Tibial nerve (tissue), 4 donors: ENCODE measurements around the gene OGDH. TPM values are rescaled to one million over a fixed set of nuclear protein-coding genes. Genes with fewer than 3 reads are reported as not detected.

Experiments
- DNase-seq, 2 donors: peaks; one replicate each; pipeline ENCODE4 v3.0.0-alpha.2; 2019; ENCODE audit warnings: low spot score in 2 of 2
- H3K27ac ChIP-seq, 4 donors: fragments of 200-600 bp; sonication (generic) in 3 of 4; one replicate each; pipeline ENCODE4 v1.5.1; 2017 to 2019; ENCODE audit warnings: mild to moderate bottlenecking in 1 of 4
- H3K27me3 ChIP-seq, 2 donors: fragments of 200-600 bp; sonication (generic) in 1 of 2; one replicate each; pipeline versions ENCODE4 v1.5.1 to v1.6.0; 2017 to 2019
- H3K36me3 ChIP-seq, 3 donors: fragments of 200-600 bp; sonication (generic); one replicate each; pipeline ENCODE4 v1.5.1; 2018 to 2019
- H3K4me1 ChIP-seq, 4 donors: fragments of 200-600 bp; sonication (generic) in 3 of 4; one replicate each; pipeline ENCODE4 v1.5.1; 2017 to 2019
- H3K4me3 ChIP-seq, 4 donors: fragments of 200-600 bp; sonication (generic) in 3 of 4; one replicate each; pipeline ENCODE4 v1.5.1; 2017 to 2019; ENCODE audit warnings: mild to moderate bottlenecking in 1 of 4, moderate library complexity in 1 of 4
- H3K9me3 ChIP-seq, 4 donors: fragments of 200-600 bp; sonication (generic) in 3 of 4; one replicate each; pipeline ENCODE4 v1.5.1; 2017 to 2019
- CTCF ChIP-seq, 5 experiments: fragments of 200-600 bp in 3 of 5; fragments of 450-650 bp in 2 of 5; sonication (generic) in 3 of 5; IDR thresholded peaks; one replicate each; pipeline ENCODE4 v1.5.1; 2016 to 2019; ENCODE audit warnings: antibody characterized with exemption in 5 of 5, mild to moderate bottlenecking in 3 of 5, moderate library complexity in 2 of 5
- EP300 ChIP-seq, 2 donors: sonication (generic); formaldehyde crosslinking; IDR thresholded peaks; one replicate each; pipeline ENCODE4 v1.6.1; 2017; ENCODE audit warnings: antibody characterized with exemption in 2 of 2, mild to moderate bottlenecking in 1 of 2
- POLR2A ChIP-seq, 2 donors: fragments of 450-650 bp; IDR thresholded peaks; one replicate each; pipeline ENCODE4 v1.6.1; 2017; ENCODE audit warnings: antibody characterized with exemption in 2 of 2, mild to moderate bottlenecking in 2 of 2, moderate library complexity in 2 of 2
- WGBS, 2 donors: methylation state at CpG; one replicate each; pipeline ENCODE4 v1.1.5; 2018; 5-methylcytosine and 5-hydroxymethylcytosine counted together
- total RNA-seq, 4 donors: library from RNA; depleted of rRNA; stranded (reverse); fragments of >200 nt; gene quantifications; one replicate each; pipeline ENCODE4 v1.1.0, GENCODE V29; 2016

The OGDH gene
- total RNA-seq, 4 donors from 2014 or later = 66.8 to 76.5 (median 70.1) TPM

GRCh38 chr7:44621034-44621749 is 14.8 kb downstream of the OGDH start:
- Histone ChIP-seq H3K4me1 (peaks cover 0 to 47% (median 4%) of the 10 kb centered on the region in 4 donors), H3K27me3 (no peaks in the 10 kb centered on the region), H3K27ac (peak overlapping the region in 3 of 4 donors; percentile 34 to 74 (median 40)), H3K9me3 (no peaks in the 10 kb centered on the region), H3K4me3 (no peak overlapping the region), H3K36me3 (peaks cover 0 to 23% (median 0%) of the 10 kb centered on the region in 3 donors)
- TF ChIP-seq POLR2A (IDR thresholded peaks at IDR 0.05) = no peak
- TF ChIP-seq EP300 (IDR thresholded peaks at IDR 0.05) = no peak
- no peak for TF ChIP-seq CTCF (IDR thresholded peaks at IDR 0.05)
- DNase-seq = no peak
- 79 to 82% methylated on average over 11 of the region's 11 CpGs for WGBS, 2 donors

- H3K36me3 ChIP-seq = peaks cover 0 to 29% (median 0%) of the 10 kb centered on the region in 3 donors
- peak overlapping the region in 3 of 4 donors; percentile 2 to 74 (median 34) for H3K27ac ChIP-seq
- peaks cover 0 to 50% (median 4%) of the 10 kb centered on the region in 4 donors for H3K4me1 ChIP-seq
- no peak for DNase-seq
- H3K4me3 ChIP-seq = no peak overlapping the region
- H3K9me3 ChIP-seq = no peaks in the 10 kb centered on the region
- TF ChIP-seq POLR2A (IDR thresholded peaks at IDR 0.05) (no peak), CTCF (IDR thresholded peaks at IDR 0.05) (no peak), EP300 (IDR thresholded peaks at IDR 0.05) (no peak)
- WGBS, 2 donors = 80 to 85% methylated on average over 5 of the region's 5 CpGs
- H3K27me3 ChIP-seq = no peaks in the 10 kb centered on the region
Measured at GRCh38 chr7:44621750-44622103, 15.3 kb downstream of the OGDH start.

DNA sequence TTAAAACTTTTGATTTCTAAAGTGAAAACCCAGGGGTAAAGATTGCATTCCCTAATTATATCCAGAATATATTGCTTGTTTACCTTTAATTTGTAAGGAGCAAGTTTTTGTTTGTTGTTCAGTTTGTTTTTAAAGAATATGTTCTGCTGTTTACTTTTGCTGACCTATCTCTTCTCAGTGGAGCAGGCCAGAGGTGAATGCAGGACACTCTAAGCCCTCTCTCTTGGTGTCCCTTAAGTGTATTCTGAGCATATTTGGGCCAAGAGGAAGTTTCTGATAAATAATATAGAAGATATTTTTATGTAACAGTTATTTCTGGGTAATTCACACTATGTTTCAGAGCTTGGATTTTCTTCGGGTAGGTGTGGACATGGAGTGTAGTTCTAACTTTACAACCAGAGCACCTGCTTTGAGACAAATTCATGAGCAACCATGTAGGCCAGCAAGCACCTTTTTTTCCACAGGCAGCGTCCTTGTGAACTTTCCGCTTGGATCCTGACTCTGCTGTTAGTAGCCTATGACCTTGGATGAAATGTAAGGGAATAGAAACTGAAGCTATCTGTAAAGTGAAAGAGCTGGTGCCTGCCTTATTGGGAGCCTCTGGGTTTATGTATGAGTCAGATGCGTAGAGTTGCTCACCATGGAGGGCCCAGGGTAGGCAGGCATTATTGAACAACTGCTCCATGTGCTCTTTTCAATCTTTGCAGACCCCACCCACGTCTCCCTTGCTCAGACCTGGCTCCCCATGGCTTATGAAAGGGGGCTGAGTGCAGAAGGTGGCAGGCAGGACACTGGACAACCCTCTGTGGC is 16.1 kb downstream of the OGDH start:
- WGBS, 2 donors = 57 to 67% methylated on average over 5 of the region's 5 CpGs
- Histone ChIP-seq H3K36me3 (peaks cover 0 to 35% (median 0%) of the 10 kb centered on the region in 3 donors), H3K9me3 (no peaks in the 10 kb centered on the region), H3K4me3 (no peak overlapping the region), H3K27me3 (no peaks in the 10 kb centered on the region), H3K27ac (peak overlapping the region in 3 of 4 donors; percentile 34 to 45 (median 44)), H3K4me1 (peaks cover 0 to 46% (median 4%) of the 10 kb centered on the region in 4 donors)
- TF ChIP-seq EP300 (IDR thresholded peaks at IDR 0.05) = no peak
- no peak for TF ChIP-seq CTCF (IDR thresholded peaks at IDR 0.05)
- no peak for TF ChIP-seq POLR2A (IDR thresholded peaks at IDR 0.05)
- DNase-seq = no peak

DNA sequence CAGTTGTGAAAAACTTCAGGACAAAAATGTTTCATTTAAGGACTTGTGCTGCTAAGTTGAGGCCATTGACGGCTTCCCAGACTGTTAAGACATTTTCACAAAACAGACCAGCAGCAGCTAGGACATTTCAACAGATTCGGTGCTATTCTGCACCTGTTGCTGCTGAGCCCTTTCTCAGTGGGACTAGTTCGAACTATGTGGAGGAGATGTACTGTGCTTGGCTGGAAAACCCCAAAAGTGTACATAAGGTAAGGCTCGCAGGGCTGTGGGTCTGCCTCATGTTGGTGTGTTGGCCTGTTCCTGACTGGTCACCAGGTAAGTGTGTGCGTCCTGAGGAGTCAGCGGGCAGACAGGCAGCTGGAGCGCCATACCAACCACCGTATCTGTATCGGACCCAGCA is 17.9 kb downstream of the OGDH start:
- no peak for DNase-seq
- no peak for TF ChIP-seq EP300 (IDR thresholded peaks at IDR 0.05)
- no peaks in the 10 kb centered on the region for H3K9me3 ChIP-seq
- no peak overlapping the region for H3K4me3 ChIP-seq
- H3K27me3 ChIP-seq = no peaks in the 10 kb centered on the region
- H3K27ac ChIP-seq = no peak overlapping the region
- 92 to 93% methylated on average over 9 of the region's 9 CpGs for WGBS, 2 donors
- H3K4me1 ChIP-seq = peaks cover 0 to 45% (median 4%) of the 10 kb centered on the region in 4 donors
- H3K36me3 ChIP-seq = peaks cover 0 to 38% (median 0%) of the 10 kb centered on the region in 3 donors

DNA sequence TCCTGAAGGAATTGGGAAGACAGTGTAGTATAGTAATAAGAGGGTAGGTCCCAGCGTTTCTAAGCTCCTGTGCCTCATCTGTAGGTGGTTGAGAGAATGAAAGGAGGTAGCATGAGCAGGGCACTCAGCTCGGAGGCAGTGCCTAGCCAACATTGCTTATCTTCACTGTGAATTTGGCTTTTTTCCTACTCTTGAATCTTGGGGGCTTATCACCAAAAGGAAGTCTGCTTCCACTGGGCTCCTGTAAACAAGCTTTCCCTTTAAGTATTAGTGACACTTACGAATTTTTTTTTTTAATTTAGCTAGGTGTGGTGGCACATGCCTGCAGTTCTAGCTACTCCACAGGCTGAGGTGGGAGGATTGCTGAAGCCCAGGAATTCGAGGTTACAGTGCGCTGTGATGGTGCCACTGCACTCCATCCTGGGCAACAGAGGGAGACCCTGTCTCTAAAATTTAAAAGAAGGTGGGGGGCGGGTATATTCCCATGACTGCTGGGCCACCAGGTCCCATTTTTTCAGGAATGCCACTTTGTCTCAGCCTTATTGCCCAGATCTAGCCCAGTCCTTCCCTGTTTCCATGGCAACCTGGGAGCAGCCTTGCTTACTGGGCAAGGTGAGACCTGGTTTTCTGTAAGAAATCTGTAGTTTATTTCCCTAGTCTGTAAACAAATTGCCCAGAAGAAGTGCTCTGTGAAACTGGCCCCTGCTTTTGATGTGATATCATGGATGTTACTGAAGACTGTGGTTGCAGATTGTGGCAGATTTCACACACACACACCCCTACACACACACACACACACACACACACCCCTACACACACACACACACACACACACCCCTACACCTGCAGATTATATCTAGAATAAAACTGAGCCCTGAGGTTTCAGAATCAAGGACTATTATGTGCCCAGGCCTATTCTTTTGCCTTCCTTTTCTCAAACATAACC is 19.4 kb downstream of the OGDH start:
- TF ChIP-seq CTCF (IDR thresholded peaks at IDR 0.05) = no peak
- TF ChIP-seq EP300 (IDR thresholded peaks at IDR 0.05) = no peak
- no peak for TF ChIP-seq POLR2A (IDR thresholded peaks at IDR 0.05)
- Histone ChIP-seq H3K36me3 (peaks cover 0 to 46% (median 0%) of the 10 kb centered on the region in 3 donors), H3K27ac (no peak overlapping the region), H3K4me3 (no peak overlapping the region), H3K9me3 (no peaks in the 10 kb centered on the region), H3K4me1 (peaks cover 0 to 44% (median 6%) of the 10 kb centered on the region in 4 donors), H3K27me3 (no peaks in the 10 kb centered on the region)
- no peak for DNase-seq
- WGBS, 2 donors = 89% methylated on average over 6 of the region's 6 CpGs
